Stimulated activated naive CD4-positive, alpha-beta T cell (primary cell): ENCODE measurements around the gene TAP2.

Experiments
- DNase-seq, 6 experiments: peaks; one replicate each; lab custom pipeline; 2025; lab: John Stamatoyannopoulos, UW

The TAP2 gene

DNA sequence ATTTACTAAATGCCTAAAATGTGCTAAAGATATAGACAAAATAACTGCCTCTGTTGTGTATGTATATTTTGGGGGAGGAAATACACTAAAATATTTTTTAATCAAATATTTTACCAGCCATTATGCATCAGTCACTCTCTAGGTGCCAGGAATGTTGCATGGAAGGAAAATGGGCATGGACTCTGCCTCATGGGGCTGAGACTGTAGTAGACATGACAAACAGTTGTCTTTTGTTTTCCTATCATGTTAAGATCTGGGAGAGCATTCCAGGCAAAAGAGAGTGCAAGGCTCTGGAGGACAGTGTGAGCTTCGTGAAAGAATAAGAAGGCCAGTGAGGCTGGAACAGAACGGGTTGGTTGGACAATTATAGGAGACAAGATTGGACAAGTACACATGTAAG lies 48.2 kb downstream of the TAP2 start:
- no peak for DNase-seq
